Stimulated activated CD4-positive, alpha-beta T cell treated with anti-CD3 and anti-CD28 coated beads, Interleukin-1b, Interleukin-23, amount 100 ng/mL, for 4 hours (primary cell): ENCODE results near the gene KDM4B.
"Not testable (repeated sequence)": the region's sequence is repeated elsewhere in the genome, so short reads cannot be mapped to it uniquely, and the experiment has no call there.

Experiments used
- DNase-seq, 2 donors: peaks; one replicate each; pipeline ENCODE4 v3.0.0-alpha.2; 2020; ENCODE audit warnings: low read depth in 2 of 2

Gene KDM4B

GRCh38 chr19:5171711-5172110 lies 202.8 kb downstream of the KDM4B start:
- no peak for DNase-seq

GRCh38 chr19:5172859-5173630 lies 204.1 kb downstream of the KDM4B start:
- DNase-seq: no peak

- DNase-seq: no peak
These were observed 205.1 kb downstream of the KDM4B start for GRCh38 chr19:5173993-5174392.

GRCh38 chr19:5177745-5178450 lies 209.0 kb downstream of the KDM4B start:
- DNase-seq: no peak

- DNase-seq: no peak
These were observed 209.9 kb downstream of the KDM4B start for GRCh38 chr19:5178841-5179240.

- no peak for DNase-seq
These were observed 210.3 kb downstream of the KDM4B start for GRCh38 chr19:5179256-5179655.

- DNase-seq: no peak
These were observed 212.4 kb downstream of the KDM4B start for GRCh38 chr19:5181329-5181728.

GRCh38 chr19:5182751-5183150 lies 213.8 kb downstream of the KDM4B start:
- DNase-seq: no peak

GRCh38 chr19:5183616-5184015 lies 214.7 kb downstream of the KDM4B start:
- DNase-seq: no peak

GRCh38 chr19:5184930-5185329 lies 216.0 kb downstream of the KDM4B start:
- DNase-seq: no peak

GRCh38 chr19:5186293-5187050 lies 217.6 kb downstream of the KDM4B start:
- DNase-seq: no peak

- DNase-seq: no peak
These were observed 219.8 kb downstream of the KDM4B start for GRCh38 chr19:5188548-5189317.

- no peak for DNase-seq
These were observed 220.3 kb downstream of the KDM4B start for GRCh38 chr19:5189318-5189607.

GRCh38 chr19:5191091-5191490 lies 222.2 kb downstream of the KDM4B start:
- no peak for DNase-seq

GRCh38 chr19:5192568-5192967 lies 223.7 kb downstream of the KDM4B start:
- DNase-seq: no peak

GRCh38 chr19:5193192-5193591 lies 224.3 kb downstream of the KDM4B start:
- no peak for DNase-seq

- DNase-seq: no peak
These were observed 225.7 kb downstream of the KDM4B start for GRCh38 chr19:5194641-5195040.

- not testable (repeated sequence) for DNase-seq
These were observed 226.7 kb downstream of the KDM4B start for GRCh38 chr19:5195587-5195986.

- no peak for DNase-seq
These were observed 227.9 kb downstream of the KDM4B start for GRCh38 chr19:5196832-5197231.

- no peak for DNase-seq
These were observed 231.9 kb downstream of the KDM4B start for GRCh38 chr19:5200844-5201243.

GRCh38 chr19:5202553-5202952 lies 233.6 kb downstream of the KDM4B start:
- no peak for DNase-seq
